HepG2 (cell line): Measurements from ENCODE around the gene CGB3. TPM values are rescaled to one million over a fixed set of nuclear protein-coding genes. Genes with fewer than 3 reads are reported as not detected.
A peak's percentile ranks its signal among the peaks of the same experiment; 100 is the strongest.
"Not testable (repeated sequence)": the region's sequence is repeated elsewhere in the genome, so short reads cannot be mapped to it uniquely, and the experiment has no call there.

ENCODE experiments used
- ATAC-seq: fragments of 200-7000 bp; cut with Tn5 transposase; 3 replicates; pipeline ENCODE4 v1.9.1; 2020; ENCODE audit warnings: mild to moderate bottlenecking, moderate library complexity
- BruUV-seq: library from RNA; stranded (reverse); fragments of 400-500 nt; replicated peaks from 2 replicates; lab custom pipeline; 2021; lab: Mats Ljungman, UMichigan
- CTCF ChIA-PET: fragments of 300-600 bp; formaldehyde crosslinking; extraction: SDS; loops from one replicate; lab custom pipeline; 2021; ENCODE audit warnings: low total read pairs, inconsistent platforms, low intra/inter-chr PET ratio; lab: Yijun Ruan, JAX
- POLR2A ChIA-PET: fragments of 350-600 bp; sonication (Branson Sonifier 250); formaldehyde crosslinking; loops from one replicate; lab custom pipeline; 2020; ENCODE audit warnings: antibody characterized with exemption, inconsistent platforms; lab: Yijun Ruan, JAX
- DNase-seq: peaks from one replicate; pipeline ENCODE4 v3.0.0-alpha.2; 2015; ENCODE audit warnings: low spot score
- FAIRE-seq: peaks from 3 replicates; lab custom pipeline; 2011; peaks lifted over from hg19 to GRCh38; lab: Jason Lieb, UNC
- H2AFZ ChIP-seq: one replicate; pipeline ENCODE4 v1.6.1; 2011; ENCODE audit warnings: low read length, inconsistent platforms
- H3K27ac ChIP-seq: fragments of 300-600 bp; 3 replicates; pipeline ENCODE4 v1.8.0; 2011; ENCODE audit warnings: mixed run types, mild to moderate bottlenecking, mixed read lengths, low read length, inconsistent platforms; ENCODE audit not compliant: insufficient read depth; ENCODE audit errors: extremely low read length
- H3K27me3 ChIP-seq, 2 experiments: fragments of 200-600 bp in 1 of 2; 2 replicates in 1 of 2; 3 replicates in 1 of 2; pipeline versions ENCODE4 v1.6.0 to v1.8.0; 2011; ENCODE audit warnings: low read length in 2 of 2, mild to moderate bottlenecking in 2 of 2, moderate library complexity in 2 of 2, inconsistent platforms in 1 of 2; ENCODE audit not compliant: insufficient read depth in 2 of 2, control insufficient read depth in 1 of 2
- H3K36me3 ChIP-seq, 2 experiments: fragments of 200-600 bp in 1 of 2; replicated peaks in 1 of 2; 2 replicates in 1 of 2; 3 replicates in 1 of 2; pipeline versions ENCODE4 v1.5.1 to v1.8.0; 2011; ENCODE audit warnings: low read length in 2 of 2, inconsistent platforms in 1 of 2; ENCODE audit not compliant: insufficient read depth in 2 of 2, control insufficient read depth in 1 of 2
- H3K4me1 ChIP-seq: 2 replicates; pipeline ENCODE4 v1.5.1; 2012; ENCODE audit warnings: low read length, inconsistent platforms; ENCODE audit not compliant: insufficient read depth
- H3K4me2 ChIP-seq: 2 replicates; pipeline ENCODE4 v1.6.0; 2011; ENCODE audit warnings: low read depth, low read length, inconsistent platforms
- H3K4me3 ChIP-seq, 3 experiments: fragments of 200-600 bp in 1 of 3; sonication (generic), shearing (Covaris generic) in 1 of 3; replicated peaks in 1 of 3; 2 replicates each; pipeline ENCODE4 v1.5.1; 2011 to 2016; ENCODE audit warnings: low read length in 3 of 3, inconsistent platforms in 2 of 3, low read depth in 2 of 3, mild to moderate bottlenecking in 2 of 3, control low read depth in 1 of 3, mixed read lengths in 1 of 3; ENCODE audit not compliant: insufficient read depth in 1 of 3
- H3K79me2 ChIP-seq: one replicate; pipeline ENCODE4 v1.6.1; 2011; ENCODE audit warnings: low read length, inconsistent platforms; ENCODE audit not compliant: insufficient read depth
- H3K9ac ChIP-seq: 2 replicates; pipeline ENCODE4 v1.6.0; 2011; ENCODE audit warnings: mild to moderate bottlenecking, low read depth, low read length, inconsistent platforms; ENCODE audit not compliant: insufficient read depth
- H3K9me3 ChIP-seq: 2 replicates; pipeline ENCODE4 v1.5.1; 2012; ENCODE audit warnings: mild to moderate bottlenecking, low read length
- H4K20me1 ChIP-seq: 2 replicates; pipeline ENCODE4 v1.6.0; 2011; ENCODE audit warnings: inconsistent platforms, mild to moderate bottlenecking, low read length, moderate library complexity; ENCODE audit not compliant: insufficient read depth
- NFATC3 ChIP-seq: sonication (generic); formaldehyde crosslinking; IDR thresholded peaks from 2 replicates; pipeline ENCODE4 v1.5.1; 2020; ENCODE audit warnings: mild to moderate bottlenecking, missing genetic modification reagents
- ZNF563 ChIP-seq: sonication (generic); formaldehyde crosslinking; IDR thresholded peaks from 2 replicates; pipeline ENCODE4 v1.8.0; 2022; ENCODE audit warnings: mild to moderate bottlenecking, moderate library complexity, missing genetic modification reagents
- ZNF879 ChIP-seq: sonication (generic); formaldehyde crosslinking; IDR thresholded peaks from 2 replicates; pipeline ENCODE4 v1.8.1; 2023; ENCODE audit warnings: missing genetic modification reagents
- WGBS: methylation state at CpG from one replicate; pipeline ENCODE4 v1.1.6; 2017; ENCODE audit warnings: low lambda C conversion rate; 5-methylcytosine and 5-hydroxymethylcytosine counted together
- in situ Hi-C: cut with HindIII; loops from 2 replicates; pipeline ENCODE4 v1.10.0; 2017; ENCODE audit warnings: low pct_unique_long_range_greater_than_20kb; ENCODE audit not compliant: extremely low pct_ligation_motif_present
- intact Hi-C: fragments of 100-400 bp; cut with micrococcal nuclease; formaldehyde crosslinking; loops from one replicate; pipeline ENCODE4 v1.10.0; 2022; ENCODE audit not compliant: unreplicated experiment
- polyA plus RNA-seq, 8 experiments: library from polyadenylated mRNA; depleted of rRNA in 3 of 8; stranded (reverse) in 7 of 8; unstranded in 1 of 8; fragments of >200 nt; fragmentation: Illumina TruSeq in 4 of 8; extraction: Trizol in 4 of 8; gene quantifications; 2 replicates each; pipeline versions ENCODE4 v1.2.1 to v1.2.3, GENCODE V29; 2011 to 2016; ENCODE audit warnings: low read depth in 4 of 8, missing spikeins in 1 of 8, mixed read lengths in 1 of 8; ENCODE audit not compliant: insufficient read depth in 1 of 8
- total RNA-seq, 5 experiments: library from RNA; depleted of rRNA; stranded (reverse); fragments of >200 nt; fragmentation: Illumina TruSeq; extraction: Trizol; gene quantifications; 2 replicates each; pipeline ENCODE4 v1.2.3, GENCODE V29; 2016; ENCODE audit warnings: low read depth in 1 of 5
- TF ChIP-seq, protein P1 (sequence below): sonication (generic); formaldehyde crosslinking; IDR thresholded peaks from 2 replicates; pipeline ENCODE4 v1.8.0; 2022; ENCODE audit warnings: mild to moderate bottlenecking, missing genetic modification reagents; ENCODE audit not compliant: insufficient replicate concordance
- TF ChIP-seq, protein P2 (sequence below): sonication (generic); formaldehyde crosslinking; IDR thresholded peaks from 2 replicates; pipeline ENCODE4 v1.5.1; 2020; ENCODE audit warnings: mild to moderate bottlenecking, missing genetic modification reagents, moderate library complexity

Gene CGB3
- total and polyA plus RNA-seq, 2 of the 13 experiments (the other 11 are each of a cell fraction or from before 2014, with no cell fraction given): not detected

DNA sequence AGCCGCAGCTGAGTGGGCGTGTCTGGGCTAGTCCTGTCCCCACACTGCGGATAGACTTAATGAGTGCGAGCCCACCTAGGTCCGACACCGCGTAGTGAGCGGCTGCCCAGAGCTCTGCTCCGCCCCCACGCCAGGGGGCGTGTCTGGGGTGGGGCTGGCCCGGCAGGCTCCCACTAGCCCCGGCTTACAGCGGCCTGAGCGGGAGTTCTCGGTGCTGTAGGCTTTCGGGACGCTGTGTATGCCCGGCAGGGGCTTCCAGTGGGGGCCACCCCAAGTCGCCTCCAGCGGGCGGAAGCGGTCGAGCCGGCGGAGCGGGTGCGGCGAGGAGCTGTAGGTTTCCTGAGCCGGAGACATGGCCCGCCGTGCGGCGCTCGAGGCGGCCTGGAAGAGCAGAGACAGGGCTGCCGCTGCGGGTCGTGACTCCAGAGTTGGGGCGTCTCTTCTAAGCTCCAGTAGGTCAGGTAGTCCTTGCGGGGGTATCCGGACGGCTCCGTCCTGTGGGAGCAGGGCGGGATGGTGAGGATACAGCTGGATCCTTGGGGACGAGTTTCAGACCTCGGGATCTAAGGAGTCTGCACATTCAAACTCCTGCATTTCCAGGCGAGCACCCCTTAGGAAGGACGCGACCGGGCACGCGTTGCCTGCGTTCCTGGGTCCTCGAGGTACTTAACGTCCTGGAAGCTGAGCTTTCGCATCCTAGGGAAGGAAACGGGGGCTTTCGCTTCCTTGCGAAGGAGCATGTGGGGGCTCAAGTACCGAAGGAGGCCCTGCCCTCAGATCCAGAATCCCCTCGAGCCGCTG lies 32.2 kb upstream of the CGB3 start (continued):
- TF ChIP-seq, protein P1, sequence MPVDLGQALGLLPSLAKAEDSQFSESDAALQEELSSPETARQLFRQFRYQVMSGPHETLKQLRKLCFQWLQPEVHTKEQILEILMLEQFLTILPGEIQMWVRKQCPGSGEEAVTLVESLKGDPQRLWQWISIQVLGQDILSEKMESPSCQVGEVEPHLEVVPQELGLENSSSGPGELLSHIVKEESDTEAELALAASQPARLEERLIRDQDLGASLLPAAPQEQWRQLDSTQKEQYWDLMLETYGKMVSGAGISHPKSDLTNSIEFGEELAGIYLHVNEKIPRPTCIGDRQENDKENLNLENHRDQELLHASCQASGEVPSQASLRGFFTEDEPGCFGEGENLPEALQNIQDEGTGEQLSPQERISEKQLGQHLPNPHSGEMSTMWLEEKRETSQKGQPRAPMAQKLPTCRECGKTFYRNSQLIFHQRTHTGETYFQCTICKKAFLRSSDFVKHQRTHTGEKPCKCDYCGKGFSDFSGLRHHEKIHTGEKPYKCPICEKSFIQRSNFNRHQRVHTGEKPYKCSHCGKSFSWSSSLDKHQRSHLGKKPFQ (CRISPR knock-in tag): no peak
- TF ChIP-seq ZNF879 (CRISPR knock-in tag): 0 out of 2 replicates have a peak, but pooled peaks have one; percentile 54
- TF ChIP-seq, protein P2, sequence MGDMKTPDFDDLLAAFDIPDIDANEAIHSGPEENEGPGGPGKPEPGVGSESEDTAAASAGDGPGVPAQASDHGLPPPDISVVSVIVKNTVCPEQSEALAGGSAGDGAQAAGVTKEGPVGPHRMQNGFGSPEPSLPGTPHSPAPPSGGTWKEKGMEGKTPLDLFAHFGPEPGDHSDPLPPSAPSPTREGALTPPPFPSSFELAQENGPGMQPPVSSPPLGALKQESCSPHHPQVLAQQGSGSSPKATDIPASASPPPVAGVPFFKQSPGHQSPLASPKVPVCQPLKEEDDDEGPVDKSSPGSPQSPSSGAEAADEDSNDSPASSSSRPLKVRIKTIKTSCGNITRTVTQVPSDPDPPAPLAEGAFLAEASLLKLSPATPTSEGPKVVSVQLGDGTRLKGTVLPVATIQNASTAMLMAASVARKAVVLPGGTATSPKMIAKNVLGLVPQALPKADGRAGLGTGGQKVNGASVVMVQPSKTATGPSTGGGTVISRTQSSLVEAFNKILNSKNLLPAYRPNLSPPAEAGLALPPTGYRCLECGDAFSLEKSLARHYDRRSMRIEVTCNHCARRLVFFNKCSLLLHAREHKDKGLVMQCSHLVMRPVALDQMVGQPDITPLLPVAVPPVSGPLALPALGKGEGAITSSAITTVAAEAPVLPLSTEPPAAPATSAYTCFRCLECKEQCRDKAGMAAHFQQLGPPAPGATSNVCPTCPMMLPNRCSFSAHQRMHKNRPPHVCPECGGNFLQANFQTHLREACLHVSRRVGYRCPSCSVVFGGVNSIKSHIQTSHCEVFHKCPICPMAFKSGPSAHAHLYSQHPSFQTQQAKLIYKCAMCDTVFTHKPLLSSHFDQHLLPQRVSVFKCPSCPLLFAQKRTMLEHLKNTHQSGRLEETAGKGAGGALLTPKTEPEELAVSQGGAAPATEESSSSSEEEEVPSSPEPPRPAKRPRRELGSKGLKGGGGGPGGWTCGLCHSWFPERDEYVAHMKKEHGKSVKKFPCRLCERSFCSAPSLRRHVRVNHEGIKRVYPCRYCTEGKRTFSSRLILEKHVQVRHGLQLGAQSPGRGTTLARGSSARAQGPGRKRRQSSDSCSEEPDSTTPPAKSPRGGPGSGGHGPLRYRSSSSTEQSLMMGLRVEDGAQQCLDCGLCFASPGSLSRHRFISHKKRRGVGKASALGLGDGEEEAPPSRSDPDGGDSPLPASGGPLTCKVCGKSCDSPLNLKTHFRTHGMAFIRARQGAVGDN (CRISPR knock-in tag): peak; percentile 74
- TF ChIP-seq NFATC3: no peak
- peak; percentile 58; the same call in 1 of the 2 replicates for TF ChIP-seq ZNF563 (CRISPR knock-in tag)

DNA sequence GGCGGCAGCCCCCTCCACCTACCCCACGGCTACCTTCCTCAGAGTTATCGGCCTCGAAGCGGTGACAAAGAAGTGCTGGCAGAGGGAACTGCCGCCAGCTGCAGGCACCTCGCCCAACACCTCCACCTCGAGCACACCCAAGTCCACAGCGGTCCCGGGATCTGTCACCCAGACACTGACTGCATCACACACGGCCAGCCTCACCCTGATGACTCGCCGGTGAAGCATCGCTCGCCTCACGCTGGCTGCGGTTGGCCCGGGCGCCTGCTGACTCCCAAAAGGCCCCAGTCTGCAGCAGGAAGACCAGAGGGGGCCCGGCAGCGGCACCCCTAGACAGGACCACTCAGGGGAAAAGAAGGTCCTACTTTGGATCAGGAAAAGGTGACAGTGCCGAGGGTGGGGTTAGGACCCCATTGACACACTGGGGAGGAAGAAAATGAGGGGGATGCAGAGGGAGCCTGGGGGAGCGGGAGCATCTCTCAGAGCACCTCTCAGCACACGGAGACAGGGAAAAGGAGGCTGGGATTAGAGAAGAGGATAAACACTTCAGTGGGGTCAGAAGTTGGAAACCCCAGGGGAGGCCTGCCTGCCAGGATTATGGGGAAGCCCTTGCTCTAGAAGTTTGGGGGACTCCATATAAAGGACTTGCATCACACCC lies 26.4 kb upstream of the CGB3 start:
- CTCF ChIA-PET, H3K9me3 ChIP-seq, H4K20me1 ChIP-seq, ATAC-seq, in situ Hi-C loops, H3K27ac ChIP-seq, H3K9ac ChIP-seq, H2AFZ ChIP-seq, DNase-seq, intact Hi-C loops, H3K36me3 ChIP-seq, H3K4me2 ChIP-seq, H3K4me1 ChIP-seq, H3K4me3 ChIP-seq, POLR2A ChIA-PET, H3K79me2 ChIP-seq, BruUV-seq, FAIRE-seq: not testable (repeated sequence)
- H3K27me3 ChIP-seq: peaks cover 6 to 14% of the 10 kb centered on the region in 2 experiments; a peak in 4 of 5 replicates
- WGBS: 16% methylated on average over 12 of the region's 24 CpGs

DNA sequence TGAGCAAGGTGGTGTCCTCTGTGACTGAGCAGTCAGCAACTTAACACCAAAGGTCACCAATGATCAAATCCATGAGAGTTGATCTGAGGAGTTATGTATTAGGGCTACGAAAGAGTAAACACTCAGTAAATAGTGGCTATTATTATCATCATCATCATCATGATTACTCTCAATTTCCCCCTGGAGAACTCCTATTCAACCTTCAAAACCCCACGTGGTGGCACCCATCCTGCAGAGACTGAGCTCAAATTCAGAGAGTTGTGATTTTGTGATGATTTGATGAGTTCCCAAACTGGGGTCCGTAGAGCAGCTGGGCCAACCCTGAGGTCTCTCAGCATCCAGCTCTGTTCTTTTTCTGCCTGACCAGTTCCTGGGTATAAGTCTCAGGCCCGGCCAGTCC lies 25.7 kb upstream of the CGB3 start:
- peaks cover 3 to 11% of the 10 kb centered on the region in 2 experiments; a peak in 3 of 5 replicates for H3K27me3 ChIP-seq
- H3K9me3 ChIP-seq, DNase-seq, FAIRE-seq, POLR2A ChIA-PET, H3K4me2 ChIP-seq, H2AFZ ChIP-seq, intact Hi-C loops, H3K9ac ChIP-seq, H3K4me1 ChIP-seq, BruUV-seq, H3K27ac ChIP-seq, CTCF ChIA-PET, H3K4me3 ChIP-seq, H3K79me2 ChIP-seq, ATAC-seq, H3K36me3 ChIP-seq, in situ Hi-C loops, H4K20me1 ChIP-seq: not testable (repeated sequence)
- WGBS: 28% methylated on average over 2 of the region's 4 CpGs
